H1 (cell line): ENCODE data around the gene EXD3. TPM values are rescaled to one million over a fixed set of nuclear protein-coding genes. Genes with fewer than 3 reads are reported as not detected.

Experiments used
- ATF2 ChIP-seq: IDR thresholded peaks from 2 replicates; pipeline ENCODE4 v1.6.1; 2012; ENCODE audit warnings: low read length, inconsistent platforms
- BRCA1 ChIP-seq: IDR thresholded peaks from 2 replicates; pipeline ENCODE4 v1.6.1; 2012; ENCODE audit warnings: low read depth, low read length, improper control_type of control experiment
- CBX8 ChIP-seq: fragments of 300-800, 300-1000 bp; sonication (generic); IDR thresholded peaks from 2 replicates; pipeline ENCODE4 v1.7.1; 2016; ENCODE audit warnings: low read depth, low read length, borderline replicate concordance
- CEBPB ChIP-seq: IDR thresholded peaks from 2 replicates; pipeline ENCODE4 v1.6.1; 2012; ENCODE audit warnings: low read depth, low read length
- CHD1 ChIP-seq: IDR thresholded peaks from 2 replicates; pipeline ENCODE4 v1.6.1; 2012; ENCODE audit warnings: low read depth, low read length, improper control_type of control experiment
- E2F6 ChIP-seq: IDR thresholded peaks from 2 replicates; pipeline ENCODE4 v1.6.1; 2012; ENCODE audit warnings: inconsistent platforms
- GABPA ChIP-seq: IDR thresholded peaks from 2 replicates; pipeline ENCODE4 v1.6.1; 2011; ENCODE audit warnings: mild to moderate bottlenecking, low read length, moderate library complexity, borderline replicate concordance; ENCODE audit not compliant: insufficient read depth
- JUN ChIP-seq: IDR thresholded peaks from 2 replicates; pipeline ENCODE4 v1.6.1; 2011; ENCODE audit warnings: low read depth, mild to moderate bottlenecking, improper control_type of control experiment, low read length
- MAX ChIP-seq: IDR thresholded peaks from 2 replicates; pipeline ENCODE4 v1.6.1; 2012; ENCODE audit warnings: inconsistent platforms
- POLR2AphosphoS5 ChIP-seq: IDR thresholded peaks from 2 replicates; pipeline ENCODE4 v1.6.1; 2011; ENCODE audit warnings: low read depth, low read length
- POU5F1 ChIP-seq: IDR thresholded peaks from 2 replicates; pipeline ENCODE4 v1.6.1; 2011; ENCODE audit warnings: low read depth, mild to moderate bottlenecking, low read length, moderate library complexity
- RFX5 ChIP-seq: IDR thresholded peaks from 2 replicates; pipeline ENCODE4 v1.6.1; 2011; ENCODE audit warnings: low read depth, low read length, improper control_type of control experiment, borderline replicate concordance
- SIN3A ChIP-seq, 2 experiments: IDR thresholded peaks in 1 of 2; conservative IDR thresholded peaks in 1 of 2; 2 replicates each; pipeline ENCODE4 v1.6.1; 2011 to 2012; ENCODE audit warnings: low read length in 2 of 2, improper control_type of control experiment in 1 of 2, low read depth in 1 of 2, mild to moderate bottlenecking in 1 of 2
- SP1 ChIP-seq: IDR thresholded peaks from 2 replicates; pipeline ENCODE4 v1.6.1; 2011; ENCODE audit warnings: low read depth, low read length
- SP2 ChIP-seq: IDR thresholded peaks from 2 replicates; pipeline ENCODE4 v1.6.1; 2012; ENCODE audit warnings: mild to moderate bottlenecking, low read length, inconsistent platforms
- USF2 ChIP-seq: IDR thresholded peaks from 2 replicates; pipeline ENCODE4 v1.6.1; 2011; ENCODE audit warnings: low read length, improper control_type of control experiment
- YY1 ChIP-seq: IDR thresholded peaks from 2 replicates; pipeline ENCODE4 v1.6.1; 2011; ENCODE audit warnings: low read depth, mild to moderate bottlenecking, low read length
- ZNF274 ChIP-seq: IDR thresholded peaks from 2 replicates; pipeline ENCODE4 v1.7.0; 2012; ENCODE audit warnings: low read length, borderline replicate concordance; ENCODE audit errors: extremely low read depth
- polyA plus RNA-seq, 7 experiments: library from polyadenylated mRNA; depleted of rRNA in 3 of 7; stranded (reverse) in 5 of 7; unstranded in 2 of 7; fragments of >200 nt in 5 of 7; fragments of 200-250 nt in 2 of 7; gene quantifications; 1 replicate in 5 of 7; 2 replicates in 1 of 7; 4 replicates in 1 of 7; pipeline versions ENCODE4 v1.2.1 to v1.2.3, GENCODE V29; 2011 to 2013; ENCODE audit warnings: missing spikeins in 2 of 7, mixed read lengths in 2 of 7
- total RNA-seq: library from RNA; stranded (reverse); fragmentation: NEBNext Ultra II Directional; extraction: Animal tissue kit (Norgen Biotek cat#: 25700); gene quantifications from 2 replicates; pipeline ENCODE4 v1.2.1, GENCODE V29; 2021

Gene EXD3
- total and polyA plus RNA-seq, 2 of the 8 experiments (the other 6 are each of a cell fraction or from before 2014, with no cell fraction given), result 7.2 to 9.4 TPM

GRCh38 chr9:137441289-137441934 lies 18.4 kb upstream of the EXD3 start, which contains the start of gene ENTPD8 (continued):
- peak; percentile 57; the same call in 1 of the 2 replicates for TF ChIP-seq USF2
- TF ChIP-seq SIN3A (conservative IDR thresholded peaks at IDR 0.05 in 1 of 2, IDR thresholded peaks at IDR 0.05 in 1 of 2; ENCODE audit: low read depth in 1 of 2, low read length in 2 of 2), result peak; percentile 92 to 93; a peak in 3 of 4 replicates
- no peak for TF ChIP-seq ATF2
- no peak for TF ChIP-seq RFX5
- TF ChIP-seq GABPA, result no peak
- no peak for TF ChIP-seq BRCA1
- no peak for TF ChIP-seq JUN
- no peak for TF ChIP-seq ZNF274
- TF ChIP-seq POU5F1, result no peak
- no peak for TF ChIP-seq CEBPB
- no peak for TF ChIP-seq E2F6
- peak; percentile 16; the same call in 1 of the 2 replicates for TF ChIP-seq MAX
- TF ChIP-seq POLR2AphosphoS5, result no peak
- no peak for TF ChIP-seq CHD1
- TF ChIP-seq CBX8, result no peak
- TF ChIP-seq SP2, result no peak
- no peak for TF ChIP-seq YY1
- 0 out of 2 replicates have a peak, but pooled peaks have one; percentile 41 for TF ChIP-seq SP1
